ENCODE results near the gene CALN1.

The CALN1 gene

DNA sequence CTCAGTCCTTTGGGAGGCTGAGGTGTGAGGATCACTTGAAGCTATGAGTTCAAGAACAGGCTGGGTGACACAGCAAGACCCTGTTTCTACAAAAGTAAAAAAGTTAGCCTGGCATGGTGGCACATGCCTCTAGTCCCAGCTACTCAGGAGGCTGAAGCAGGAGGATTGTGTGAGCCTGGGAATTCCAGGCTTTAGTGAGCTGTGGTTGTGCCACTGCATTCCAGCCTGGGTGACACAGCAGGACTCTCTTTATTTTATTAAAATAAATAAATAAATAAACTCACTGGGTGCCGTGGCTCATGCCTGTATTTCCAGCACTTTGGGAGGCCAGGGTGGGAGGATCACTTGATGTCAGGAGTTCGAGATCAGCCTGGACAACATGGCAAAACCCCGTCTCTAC, 607.9 kb downstream of the CALN1 start:
- H3K27me3 Mint-ChIP-seq = no peaks in the 10 kb centered on the region
- H3K27ac Mint-ChIP-seq = no peak overlapping the region
- no peaks in the 10 kb centered on the region for H3K36me3 Mint-ChIP-seq (ENCODE audit: low read depth)
- peaks cover 5% of the 10 kb centered on the region for H3K9me3 Mint-ChIP-seq
- H3K4me1 Mint-ChIP-seq (ENCODE audit: low read depth) = no peaks in the 10 kb centered on the region
- H3K4me3 Mint-ChIP-seq = no peak overlapping the region

DNA sequence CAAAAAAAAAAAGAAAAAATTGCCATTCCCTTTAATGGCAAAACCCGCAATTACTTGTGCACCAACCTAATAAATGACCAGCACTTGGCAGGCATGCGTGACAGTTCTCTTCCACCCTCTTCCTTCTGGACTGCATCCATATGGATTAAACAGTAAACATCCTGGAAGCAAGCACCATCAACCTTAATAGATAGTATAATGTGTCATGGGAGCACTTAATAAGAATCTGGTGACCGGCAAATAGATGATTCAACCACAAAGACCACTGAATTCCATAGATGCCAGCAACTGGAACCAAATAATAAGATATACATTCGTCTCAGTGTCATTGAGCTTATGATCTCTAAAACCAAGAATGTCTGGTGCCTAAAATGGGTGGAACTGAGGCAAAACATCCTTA, 610.2 kb downstream of the CALN1 start:
- Mint-ChIP-seq H3K36me3 (ENCODE audit: low read depth) (no peaks in the 10 kb centered on the region), H3K4me3 (no peak overlapping the region), H3K27me3 (no peaks in the 10 kb centered on the region), H3K9me3 (peaks cover 5% of the 10 kb centered on the region), H3K4me1 (ENCODE audit: low read depth) (no peaks in the 10 kb centered on the region), H3K27ac (no peak overlapping the region)

DNA sequence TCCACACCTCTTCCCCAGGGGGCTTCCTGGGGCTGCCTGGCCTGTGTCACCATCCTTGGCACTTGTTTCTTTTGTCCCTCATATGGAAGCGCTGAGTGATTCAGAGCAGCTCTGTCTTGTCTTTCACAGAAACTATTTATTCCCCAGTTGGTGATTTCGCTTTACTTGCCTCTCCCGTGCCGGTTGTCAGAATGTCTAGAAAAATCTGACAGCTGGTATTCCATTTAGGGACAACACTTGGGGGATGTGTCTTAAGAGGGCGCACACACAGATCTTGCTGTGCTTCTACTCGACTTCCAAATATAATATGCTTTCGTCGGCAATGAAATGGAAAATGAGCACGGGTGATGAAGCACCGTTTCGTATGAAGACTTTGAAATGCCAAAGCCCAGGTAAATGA, 611.8 kb downstream of the CALN1 start:
- H3K27ac Mint-ChIP-seq = no peak overlapping the region
- no peak overlapping the region for H3K4me3 Mint-ChIP-seq

DNA sequence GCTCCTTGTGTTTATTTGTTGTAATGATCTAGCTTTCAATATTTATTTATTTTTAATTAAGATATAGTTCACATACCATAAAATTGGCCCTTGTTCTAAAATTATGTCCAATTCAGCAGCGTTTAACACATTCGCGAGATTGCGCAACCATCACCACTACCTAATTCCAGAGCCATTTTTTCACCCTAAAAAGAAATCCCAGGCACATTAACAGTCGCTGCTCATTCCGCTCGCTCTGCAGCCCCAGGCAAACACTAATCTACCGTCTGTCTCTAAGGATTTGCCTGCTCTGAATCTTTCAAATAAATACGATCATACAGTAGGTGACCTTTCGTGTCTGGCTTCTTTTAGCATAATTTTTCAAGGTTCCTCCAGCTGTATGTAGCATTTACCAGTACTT, 616.7 kb downstream of the CALN1 start:
- no peaks in the 10 kb centered on the region for H3K4me1 Mint-ChIP-seq (ENCODE audit: low read depth)
- no peaks in the 10 kb centered on the region for H3K27me3 Mint-ChIP-seq
- no peak overlapping the region for H3K4me3 Mint-ChIP-seq
- H3K36me3 Mint-ChIP-seq (ENCODE audit: low read depth) = no peaks in the 10 kb centered on the region
- peaks cover 4% of the 10 kb centered on the region for H3K9me3 Mint-ChIP-seq
- no peak overlapping the region for H3K27ac Mint-ChIP-seq

More for the DNA sequence above, 611.8 kb downstream of the CALN1 start:
- no peaks in the 10 kb centered on the region for H3K9me3 Mint-ChIP-seq
- no peaks in the 10 kb centered on the region for H3K36me3 Mint-ChIP-seq (ENCODE audit: low read depth)
- no peaks in the 10 kb centered on the region for H3K4me1 Mint-ChIP-seq (ENCODE audit: low read depth)
- no peaks in the 10 kb centered on the region for H3K27me3 Mint-ChIP-seq

DNA sequence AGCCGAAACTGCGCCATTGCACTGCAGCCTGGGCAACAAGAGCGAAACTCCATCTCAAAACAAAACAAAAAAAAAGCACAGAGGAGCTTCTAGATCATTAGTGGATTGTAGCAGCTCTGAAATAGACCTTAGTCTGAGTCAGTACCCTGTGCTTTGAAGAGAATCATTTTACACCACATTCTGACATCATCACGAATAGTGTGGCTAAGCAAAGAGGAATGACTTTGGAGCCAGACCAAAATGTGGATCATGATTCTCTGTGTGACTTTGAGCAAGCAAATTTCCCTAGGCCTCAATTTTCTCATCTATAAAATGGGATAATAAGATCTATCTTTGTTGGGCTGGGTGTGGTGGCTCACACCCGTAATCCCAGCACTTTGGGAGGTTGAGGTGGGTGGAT, 618.9 kb downstream of the CALN1 start:
- Mint-ChIP-seq H3K27me3 (no peaks in the 10 kb centered on the region), H3K9me3 (peaks cover 11% of the 10 kb centered on the region), H3K4me1 (ENCODE audit: low read depth) (no peaks in the 10 kb centered on the region), H3K4me3 (no peak overlapping the region), H3K27ac (no peak overlapping the region), H3K36me3 (ENCODE audit: low read depth) (no peaks in the 10 kb centered on the region)

DNA sequence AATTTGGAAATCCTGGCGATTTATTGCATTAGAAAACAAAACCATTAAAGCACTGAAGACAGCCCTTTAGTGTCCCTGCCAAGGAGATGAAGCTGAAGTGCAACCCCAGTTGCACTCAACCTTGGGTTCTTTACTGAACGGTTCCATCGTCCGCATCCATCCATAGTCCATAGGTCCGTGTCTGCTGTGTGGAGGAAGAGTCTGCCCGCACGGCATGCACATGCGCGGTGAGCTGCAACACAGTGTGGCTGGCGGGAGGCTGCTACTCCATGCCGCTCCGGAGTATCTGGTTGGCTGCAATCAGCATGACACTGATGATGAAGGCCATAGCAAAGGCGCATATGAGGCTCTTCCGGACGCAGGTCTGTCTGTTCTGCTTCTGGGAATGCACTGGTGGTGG, 624.6 kb downstream of the CALN1 start:
- Mint-ChIP-seq H3K36me3 (ENCODE audit: low read depth) (no peaks in the 10 kb centered on the region), H3K4me3 (no peak overlapping the region), H3K27ac (no peak overlapping the region), H3K4me1 (ENCODE audit: low read depth) (no peaks in the 10 kb centered on the region), H3K9me3 (peaks cover 24% of the 10 kb centered on the region), H3K27me3 (no peaks in the 10 kb centered on the region)

DNA sequence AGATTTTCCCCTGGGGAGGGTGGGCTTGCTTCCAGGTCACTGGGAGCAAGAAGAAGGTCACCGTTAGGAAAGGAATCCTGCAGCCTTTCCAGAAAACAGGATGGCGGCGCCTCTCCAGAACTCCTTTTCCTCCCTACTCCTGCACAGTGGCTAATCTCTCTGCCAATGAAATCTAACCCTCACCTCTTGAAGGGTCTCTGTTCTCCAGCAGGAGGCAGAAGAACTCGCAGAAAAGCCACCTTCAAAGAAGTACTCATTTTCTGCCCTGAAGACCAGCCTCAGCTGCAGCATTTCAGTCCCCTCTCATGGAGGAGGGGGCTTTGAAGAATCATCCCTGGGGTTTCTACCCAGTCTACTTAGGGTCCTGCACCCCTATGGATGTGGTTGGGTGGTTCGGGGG, 626.9 kb downstream of the CALN1 start:
- no peak overlapping the region for H3K27ac Mint-ChIP-seq
- no peak overlapping the region for H3K4me3 Mint-ChIP-seq
- H3K27me3 Mint-ChIP-seq = no peaks in the 10 kb centered on the region
- peaks cover 21% of the 10 kb centered on the region for H3K9me3 Mint-ChIP-seq
- H3K36me3 Mint-ChIP-seq (ENCODE audit: low read depth) = no peaks in the 10 kb centered on the region
- H3K4me1 Mint-ChIP-seq (ENCODE audit: low read depth) = no peaks in the 10 kb centered on the region

DNA sequence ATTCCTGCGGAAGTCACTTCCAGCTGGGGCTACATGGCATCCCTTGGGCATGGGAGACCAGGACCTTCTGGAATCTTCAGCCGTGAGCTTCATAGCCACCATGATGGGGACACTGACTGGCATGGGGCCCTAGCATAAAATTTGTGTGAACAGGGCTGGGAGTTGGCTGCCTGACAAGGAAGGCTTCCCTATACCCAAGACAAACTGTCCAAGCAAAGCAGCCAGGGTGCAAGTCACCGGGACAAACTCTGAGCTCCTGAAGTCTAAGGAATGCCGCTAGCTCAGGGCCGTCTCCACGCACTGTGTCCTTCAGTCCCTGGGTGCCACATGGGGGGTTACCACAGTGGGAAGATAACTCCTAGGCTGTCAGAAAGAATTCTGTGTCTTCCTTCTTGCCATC, 627.4 kb downstream of the CALN1 start:
- Mint-ChIP-seq H3K27me3 (no peaks in the 10 kb centered on the region), H3K4me1 (ENCODE audit: low read depth) (no peaks in the 10 kb centered on the region), H3K27ac (no peak overlapping the region), H3K36me3 (ENCODE audit: low read depth) (no peaks in the 10 kb centered on the region), H3K4me3 (no peak overlapping the region), H3K9me3 (peaks cover 17% of the 10 kb centered on the region)

DNA sequence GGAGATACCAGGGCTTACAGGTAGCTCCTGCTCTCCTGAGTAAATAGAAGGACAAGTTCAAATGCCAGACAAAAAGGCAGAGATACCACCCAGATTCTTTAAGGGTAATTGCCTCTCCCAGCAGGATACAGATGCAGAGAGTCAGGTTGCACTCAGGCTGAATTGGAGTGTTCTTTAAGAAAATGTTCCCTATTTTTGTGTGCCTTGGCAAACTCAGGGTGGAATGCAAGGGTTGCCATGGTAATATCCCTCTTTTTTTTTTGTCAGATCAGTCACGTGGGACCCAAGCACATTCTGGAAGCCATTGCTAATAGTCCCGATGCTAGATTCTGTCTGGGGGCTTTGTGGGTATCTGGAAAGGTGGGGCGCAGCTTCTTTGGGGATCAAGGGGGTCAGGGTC, 628.0 kb downstream of the CALN1 start:
- no peak overlapping the region for H3K4me3 Mint-ChIP-seq
- H3K27me3 Mint-ChIP-seq = no peaks in the 10 kb centered on the region
- no peaks in the 10 kb centered on the region for H3K36me3 Mint-ChIP-seq (ENCODE audit: low read depth)
- peaks cover 13% of the 10 kb centered on the region for H3K9me3 Mint-ChIP-seq
- no peak overlapping the region for H3K27ac Mint-ChIP-seq
- no peaks in the 10 kb centered on the region for H3K4me1 Mint-ChIP-seq (ENCODE audit: low read depth)

DNA sequence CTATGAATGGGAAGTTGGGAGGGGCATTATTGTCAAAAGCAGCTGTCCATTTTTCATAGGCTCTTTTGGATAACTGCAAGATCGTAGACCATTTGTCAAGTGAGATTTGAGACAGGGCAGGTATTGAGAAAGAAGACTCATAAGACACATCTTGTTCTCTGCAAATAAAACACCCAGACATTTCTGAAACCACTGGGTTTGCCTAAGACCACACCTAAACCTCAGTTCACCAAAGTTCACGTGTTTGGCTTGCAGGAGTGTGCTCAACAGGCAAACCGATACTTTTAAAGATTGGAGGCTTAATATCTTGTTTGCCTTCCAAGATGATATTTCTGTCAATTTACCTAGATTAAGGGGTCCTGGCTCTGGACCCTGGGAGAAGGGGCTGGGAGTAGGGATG, 628.4 kb downstream of the CALN1 start:
- H3K27me3 Mint-ChIP-seq = no peaks in the 10 kb centered on the region

DNA sequence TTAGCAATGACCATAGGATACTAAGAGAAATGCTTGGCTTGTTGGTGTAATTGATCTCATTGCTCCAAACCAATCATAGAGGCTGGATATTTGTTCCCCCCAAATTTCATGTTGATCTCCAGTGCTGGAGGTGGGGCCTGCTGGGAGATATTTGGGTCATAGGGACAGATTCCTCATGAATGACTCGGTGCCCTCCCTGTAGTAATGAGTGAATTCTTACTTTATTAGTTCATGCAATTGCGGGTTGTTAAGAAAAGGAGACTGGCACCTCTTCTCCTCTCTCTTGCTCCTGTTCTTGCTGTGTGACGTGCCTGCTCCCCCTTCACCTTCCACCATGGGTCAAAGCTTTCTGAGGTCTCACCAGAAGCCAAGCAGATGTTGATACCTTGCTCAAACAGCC, 630.1 kb downstream of the CALN1 start:
- H3K9me3 Mint-ChIP-seq = peaks cover 7% of the 10 kb centered on the region
- H3K4me1 Mint-ChIP-seq (ENCODE audit: low read depth) = no peaks in the 10 kb centered on the region
- H3K36me3 Mint-ChIP-seq (ENCODE audit: low read depth) = no peaks in the 10 kb centered on the region
- no peak overlapping the region for H3K27ac Mint-ChIP-seq
- H3K4me3 Mint-ChIP-seq = no peak overlapping the region
- H3K27me3 Mint-ChIP-seq = no peaks in the 10 kb centered on the region

More for the DNA sequence above, 628.4 kb downstream of the CALN1 start:
- H3K4me3 Mint-ChIP-seq = no peak overlapping the region
- no peaks in the 10 kb centered on the region for H3K36me3 Mint-ChIP-seq (ENCODE audit: low read depth)
- H3K4me1 Mint-ChIP-seq (ENCODE audit: low read depth) = no peaks in the 10 kb centered on the region
- H3K9me3 Mint-ChIP-seq = peaks cover 13% of the 10 kb centered on the region
- no peak overlapping the region for H3K27ac Mint-ChIP-seq

DNA sequence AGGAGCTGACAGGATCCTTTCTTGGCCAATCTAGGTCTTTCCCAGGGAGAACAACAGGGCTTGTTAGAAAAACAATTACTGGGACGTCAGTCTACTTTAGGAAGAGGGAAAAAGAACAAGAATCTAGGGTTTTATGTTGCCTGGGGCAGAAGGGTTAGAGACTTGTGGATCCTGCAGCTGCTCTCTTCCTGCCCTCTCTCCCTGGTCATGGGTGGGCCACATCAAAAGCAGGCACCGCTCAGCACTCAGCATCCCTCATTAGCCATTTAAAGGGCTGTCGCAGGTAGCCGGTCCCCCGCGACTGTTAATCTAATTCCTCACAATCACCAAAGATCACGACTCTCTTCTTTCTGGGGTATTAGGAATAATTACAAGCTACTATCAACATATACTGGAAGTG, 631.9 kb downstream of the CALN1 start:
- Mint-ChIP-seq H3K27me3 (no peaks in the 10 kb centered on the region), H3K36me3 (ENCODE audit: low read depth) (no peaks in the 10 kb centered on the region), H3K9me3 (no peaks in the 10 kb centered on the region), H3K4me1 (ENCODE audit: low read depth) (no peaks in the 10 kb centered on the region), H3K27ac (no peak overlapping the region), H3K4me3 (no peak overlapping the region)

DNA sequence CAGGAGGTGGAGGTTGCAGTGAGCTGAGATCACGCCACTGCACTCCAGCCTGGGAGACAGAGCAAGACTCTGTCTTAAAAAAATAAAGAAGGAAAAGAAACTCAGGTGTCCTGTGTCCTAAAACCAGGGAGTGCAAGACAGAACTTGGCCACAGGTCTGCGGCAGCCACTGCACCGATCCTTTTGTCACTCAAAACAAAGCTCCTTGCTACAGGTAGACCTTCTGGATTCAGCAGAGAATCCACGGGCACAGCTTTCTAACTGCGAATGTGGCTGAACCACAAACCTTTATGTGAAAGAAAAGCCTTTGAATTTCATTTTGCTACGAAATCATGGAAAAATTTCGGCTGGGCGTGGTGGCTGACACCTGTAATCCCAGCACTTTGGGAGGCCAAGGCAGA, 634.9 kb downstream of the CALN1 start:
- Mint-ChIP-seq H3K36me3 (ENCODE audit: low read depth) (no peaks in the 10 kb centered on the region), H3K27ac (no peak overlapping the region), H3K9me3 (no peaks in the 10 kb centered on the region), H3K27me3 (no peaks in the 10 kb centered on the region), H3K4me3 (no peak overlapping the region), H3K4me1 (ENCODE audit: low read depth) (no peaks in the 10 kb centered on the region)

DNA sequence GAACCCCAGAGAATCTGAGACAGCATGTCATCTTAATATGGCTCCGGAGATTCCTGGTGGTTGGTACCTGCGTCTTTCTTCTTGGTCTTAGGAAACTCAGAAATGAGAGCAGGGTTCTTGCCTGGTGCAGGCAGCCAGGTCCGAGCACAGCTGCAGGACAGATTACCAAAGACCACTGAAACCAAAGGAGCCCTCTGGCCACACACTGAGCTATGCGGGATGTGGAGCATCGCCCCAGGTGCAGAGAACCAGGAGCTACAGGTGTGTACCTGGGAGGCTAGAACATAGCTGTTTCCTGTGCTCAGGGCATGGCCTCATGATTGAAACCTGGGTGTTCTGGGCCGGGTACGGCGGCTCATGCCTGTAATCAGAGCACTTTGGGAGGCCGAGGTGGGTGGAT, 635.4 kb downstream of the CALN1 start:
- no peaks in the 10 kb centered on the region for H3K36me3 Mint-ChIP-seq (ENCODE audit: low read depth)
- no peaks in the 10 kb centered on the region for H3K27me3 Mint-ChIP-seq
- H3K27ac Mint-ChIP-seq = no peak overlapping the region
- no peaks in the 10 kb centered on the region for H3K4me1 Mint-ChIP-seq (ENCODE audit: low read depth)
- H3K9me3 Mint-ChIP-seq = no peaks in the 10 kb centered on the region
- no peak overlapping the region for H3K4me3 Mint-ChIP-seq

DNA sequence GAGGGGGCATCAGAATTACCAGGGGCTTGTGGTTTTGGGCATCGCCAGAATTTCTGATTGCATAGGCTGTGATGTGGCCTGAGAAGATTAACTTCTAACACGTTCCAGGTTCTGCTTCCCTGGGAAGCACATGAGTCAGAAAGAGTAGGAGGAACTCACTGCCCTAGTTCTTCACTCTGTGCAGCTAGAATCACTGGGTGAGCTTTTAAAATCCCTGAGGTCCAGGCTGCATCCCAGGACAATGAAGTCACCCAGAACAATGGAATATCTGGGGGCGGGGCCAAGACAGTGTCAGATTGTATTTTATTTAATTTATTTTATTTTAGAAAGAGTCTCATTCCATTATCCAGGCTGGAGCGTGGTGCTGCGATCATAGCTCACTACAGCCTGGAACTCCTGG, 636.5 kb downstream of the CALN1 start:
- H3K4me3 Mint-ChIP-seq = no peak overlapping the region
- no peaks in the 10 kb centered on the region for H3K9me3 Mint-ChIP-seq
- no peak overlapping the region for H3K27ac Mint-ChIP-seq
- no peaks in the 10 kb centered on the region for H3K27me3 Mint-ChIP-seq
- no peaks in the 10 kb centered on the region for H3K4me1 Mint-ChIP-seq (ENCODE audit: low read depth)
- H3K36me3 Mint-ChIP-seq (ENCODE audit: low read depth) = no peaks in the 10 kb centered on the region

DNA sequence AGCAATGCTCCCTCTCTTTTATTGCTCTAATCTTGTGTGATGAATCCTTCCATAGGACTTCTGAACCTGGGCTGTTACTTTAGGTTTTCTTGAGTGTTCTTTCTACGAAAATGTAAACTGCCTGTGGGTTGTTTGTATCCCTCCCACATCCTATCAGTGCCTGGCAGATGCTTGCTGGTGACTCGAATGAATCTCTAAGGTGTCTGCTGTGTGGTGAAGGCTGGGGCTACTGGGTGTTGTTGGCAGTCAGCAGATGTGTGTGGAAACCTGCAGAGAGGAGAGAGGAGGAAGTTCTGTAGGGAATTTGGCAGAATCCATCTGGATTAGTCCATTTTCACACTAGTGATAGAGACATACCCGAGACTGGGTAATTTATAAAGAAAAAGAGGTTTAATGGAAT, 639.4 kb downstream of the CALN1 start:
- Mint-ChIP-seq H3K9me3 (no peaks in the 10 kb centered on the region), H3K27ac (no peak overlapping the region), H3K4me1 (ENCODE audit: low read depth) (no peaks in the 10 kb centered on the region), H3K36me3 (ENCODE audit: low read depth) (no peaks in the 10 kb centered on the region), H3K4me3 (no peak overlapping the region), H3K27me3 (no peaks in the 10 kb centered on the region)
